Nephron (organoid): ENCODE measurements around the gene TIAM1.
A peak's percentile ranks its signal among the peaks of the same experiment; 100 is the strongest.

Experiments used
- H3K27ac Mint-ChIP-seq, 3 experiments: 2 replicates each; pipeline ENCODE4 v1.8.0; 2020; ENCODE audit warnings: mixed read lengths in 3 of 3, mild to moderate bottlenecking in 2 of 3, moderate library complexity in 1 of 3
- H3K27me3 Mint-ChIP-seq: 2 replicates; pipeline ENCODE4 v1.8.0; 2021; ENCODE audit warnings: low read depth, mild to moderate bottlenecking, moderate library complexity, mixed read lengths
- H3K36me3 Mint-ChIP-seq: 2 replicates; pipeline ENCODE4 v1.8.0; 2020; ENCODE audit warnings: low read depth, mixed read lengths
- H3K4me1 Mint-ChIP-seq: 2 replicates; pipeline ENCODE4 v1.8.0; 2020; ENCODE audit warnings: mixed read lengths
- H3K4me3 Mint-ChIP-seq, 3 experiments: 2 replicates each; pipeline ENCODE4 v1.8.0; 2020; ENCODE audit warnings: mild to moderate bottlenecking in 3 of 3, mixed read lengths in 3 of 3, moderate library complexity in 2 of 3
- H3K9me3 Mint-ChIP-seq: 2 replicates; pipeline ENCODE4 v1.8.0; 2020; ENCODE audit warnings: mixed read lengths
- TF ChIP-seq, protein P1 (sequence below), 3 experiments: fragments of 200-600 bp; sonication (generic); IDR thresholded peaks; one replicate each; pipeline ENCODE4 v1.5.0; 2021; ENCODE audit warnings: antibody characterized with exemption in 3 of 3; ENCODE audit not compliant: unreplicated experiment in 3 of 3

TIAM1 gene

DNA sequence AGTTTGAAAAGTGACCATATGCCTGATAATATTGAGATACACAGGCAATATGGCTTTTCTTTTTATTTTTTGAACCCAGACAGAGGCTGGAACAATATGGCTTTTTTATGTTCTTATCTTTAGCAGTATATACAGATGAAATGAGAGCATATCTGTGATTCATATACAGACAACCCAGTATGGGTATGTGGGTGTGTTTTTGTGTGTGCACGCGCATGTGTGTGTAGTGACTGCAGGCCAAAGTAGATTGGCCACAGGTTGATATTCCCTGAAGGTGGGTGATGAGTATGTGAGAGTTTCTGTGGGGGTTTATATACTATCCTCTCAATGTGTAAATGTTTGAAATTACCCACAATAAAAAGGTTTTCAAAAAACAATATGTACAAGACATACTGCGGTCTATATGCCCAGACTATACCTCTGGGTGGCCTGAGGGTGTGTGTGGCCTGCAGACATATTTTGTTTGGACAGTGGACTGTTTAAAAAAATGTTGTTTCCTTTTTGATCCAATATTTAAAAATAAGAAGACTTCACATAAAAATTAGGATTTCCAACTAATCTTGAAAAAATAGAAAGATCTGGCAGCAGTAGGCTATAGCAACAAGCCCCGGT lies 26.3 kb upstream of the TIAM1 start:
- Mint-ChIP-seq H3K4me3 (peak overlapping the region in 1 of 3 experiments; percentile 53), H3K36me3 (no peaks in the 10 kb centered on the region), H3K27me3 (peaks cover 5% of the 10 kb centered on the region), H3K9me3 (no peaks in the 10 kb centered on the region), H3K27ac (peak overlapping the region; percentile 67 to 98 (median 95)), H3K4me1 (peaks cover 41% of the 10 kb centered on the region)
- TF ChIP-seq, protein P1, sequence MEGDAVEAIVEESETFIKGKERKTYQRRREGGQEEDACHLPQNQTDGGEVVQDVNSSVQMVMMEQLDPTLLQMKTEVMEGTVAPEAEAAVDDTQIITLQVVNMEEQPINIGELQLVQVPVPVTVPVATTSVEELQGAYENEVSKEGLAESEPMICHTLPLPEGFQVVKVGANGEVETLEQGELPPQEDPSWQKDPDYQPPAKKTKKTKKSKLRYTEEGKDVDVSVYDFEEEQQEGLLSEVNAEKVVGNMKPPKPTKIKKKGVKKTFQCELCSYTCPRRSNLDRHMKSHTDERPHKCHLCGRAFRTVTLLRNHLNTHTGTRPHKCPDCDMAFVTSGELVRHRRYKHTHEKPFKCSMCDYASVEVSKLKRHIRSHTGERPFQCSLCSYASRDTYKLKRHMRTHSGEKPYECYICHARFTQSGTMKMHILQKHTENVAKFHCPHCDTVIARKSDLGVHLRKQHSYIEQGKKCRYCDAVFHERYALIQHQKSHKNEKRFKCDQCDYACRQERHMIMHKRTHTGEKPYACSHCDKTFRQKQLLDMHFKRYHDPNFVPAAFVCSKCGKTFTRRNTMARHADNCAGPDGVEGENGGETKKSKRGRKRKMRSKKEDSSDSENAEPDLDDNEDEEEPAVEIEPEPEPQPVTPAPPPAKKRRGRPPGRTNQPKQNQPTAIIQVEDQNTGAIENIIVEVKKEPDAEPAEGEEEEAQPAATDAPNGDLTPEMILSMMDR (IDR thresholded peaks at IDR 0.05; ENCODE audit: unreplicated experiment in 3 of 3), result no peak

DNA sequence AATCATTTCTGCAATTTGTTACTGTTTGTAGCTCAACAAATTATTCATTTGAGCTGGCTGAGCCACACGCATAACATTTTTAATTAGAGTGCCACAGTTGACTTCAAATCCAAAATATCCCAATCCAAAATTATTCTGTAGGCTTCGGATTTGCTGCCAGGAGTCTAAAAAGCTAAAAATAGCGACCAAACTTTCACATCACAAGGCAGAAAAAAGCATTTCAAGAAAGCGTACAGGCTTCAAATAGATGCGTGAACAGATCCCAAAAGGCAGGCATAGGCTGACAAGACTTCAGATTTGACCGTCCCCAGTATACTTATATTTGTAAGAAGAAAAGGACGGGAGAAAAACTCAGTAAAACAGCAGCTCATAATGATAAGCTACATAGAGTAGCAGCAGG lies 24.3 kb upstream of the TIAM1 start:
- peaks cover 3% of the 10 kb centered on the region for H3K36me3 Mint-ChIP-seq
- H3K4me3 Mint-ChIP-seq, result no peak overlapping the region
- TF ChIP-seq, protein P1 (IDR thresholded peaks at IDR 0.05; ENCODE audit: unreplicated experiment in 3 of 3), result no peak
- H3K4me1 Mint-ChIP-seq, result peaks cover 44% of the 10 kb centered on the region
- H3K27me3 Mint-ChIP-seq, result peaks cover 2% of the 10 kb centered on the region
- no peaks in the 10 kb centered on the region for H3K9me3 Mint-ChIP-seq
- H3K27ac Mint-ChIP-seq, result peak overlapping the region in 1 of 3 experiments; percentile 98

DNA sequence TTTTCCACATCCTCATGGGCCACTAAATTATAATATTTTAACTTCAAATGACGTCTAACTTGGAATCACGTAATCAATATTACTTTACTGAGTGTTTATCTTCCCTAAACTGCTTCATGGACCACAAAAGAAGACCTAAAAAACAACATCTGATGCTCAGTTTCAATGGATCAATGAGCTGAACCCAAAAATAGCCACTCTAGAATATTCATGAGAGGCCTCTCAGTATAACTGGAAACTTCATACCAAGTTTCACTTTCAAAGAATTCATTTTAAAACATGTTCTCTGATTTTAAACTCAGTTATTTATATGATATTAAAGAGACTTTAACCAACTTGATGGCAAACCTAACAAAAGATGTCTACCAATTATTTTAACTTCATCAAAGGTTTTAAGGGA lies 23.7 kb upstream of the TIAM1 start:
- Mint-ChIP-seq H3K4me1 (peaks cover 46% of the 10 kb centered on the region), H3K27ac (peak overlapping the region in 1 of 3 experiments; percentile 98), H3K4me3 (no peak overlapping the region), H3K9me3 (no peaks in the 10 kb centered on the region), H3K36me3 (peaks cover 3% of the 10 kb centered on the region), H3K27me3 (no peaks in the 10 kb centered on the region)
- TF ChIP-seq, protein P1 (IDR thresholded peaks at IDR 0.05; ENCODE audit: unreplicated experiment in 3 of 3), result no peak

DNA sequence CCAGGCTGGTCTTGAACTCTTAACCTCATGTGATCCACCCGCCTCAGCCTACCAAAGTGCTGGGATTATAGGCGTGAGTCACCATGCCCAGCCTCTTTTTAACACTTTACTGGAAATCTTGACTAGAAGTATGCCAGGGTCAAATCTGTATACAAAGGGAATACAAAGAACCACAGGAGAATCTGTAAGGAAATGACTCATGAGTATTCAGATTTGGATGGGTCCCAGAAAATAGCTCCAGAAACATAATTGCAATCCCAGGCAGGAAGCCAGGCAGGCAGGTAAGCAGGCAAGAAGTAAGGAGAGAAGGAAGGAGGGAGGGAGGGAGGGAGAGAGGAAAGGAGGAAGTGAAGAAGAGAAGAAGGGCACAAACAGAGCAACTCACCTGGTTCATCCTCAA lies 22.8 kb upstream of the TIAM1 start:
- peaks cover 3% of the 10 kb centered on the region for H3K36me3 Mint-ChIP-seq
- peaks cover 47% of the 10 kb centered on the region for H3K4me1 Mint-ChIP-seq
- H3K27ac Mint-ChIP-seq, result peak overlapping the region in 1 of 3 experiments; percentile 23
- no peaks in the 10 kb centered on the region for H3K27me3 Mint-ChIP-seq
- H3K9me3 Mint-ChIP-seq, result no peaks in the 10 kb centered on the region
- TF ChIP-seq, protein P1 (IDR thresholded peaks at IDR 0.05; ENCODE audit: unreplicated experiment in 3 of 3), result no peak
- no peak overlapping the region for H3K4me3 Mint-ChIP-seq

DNA sequence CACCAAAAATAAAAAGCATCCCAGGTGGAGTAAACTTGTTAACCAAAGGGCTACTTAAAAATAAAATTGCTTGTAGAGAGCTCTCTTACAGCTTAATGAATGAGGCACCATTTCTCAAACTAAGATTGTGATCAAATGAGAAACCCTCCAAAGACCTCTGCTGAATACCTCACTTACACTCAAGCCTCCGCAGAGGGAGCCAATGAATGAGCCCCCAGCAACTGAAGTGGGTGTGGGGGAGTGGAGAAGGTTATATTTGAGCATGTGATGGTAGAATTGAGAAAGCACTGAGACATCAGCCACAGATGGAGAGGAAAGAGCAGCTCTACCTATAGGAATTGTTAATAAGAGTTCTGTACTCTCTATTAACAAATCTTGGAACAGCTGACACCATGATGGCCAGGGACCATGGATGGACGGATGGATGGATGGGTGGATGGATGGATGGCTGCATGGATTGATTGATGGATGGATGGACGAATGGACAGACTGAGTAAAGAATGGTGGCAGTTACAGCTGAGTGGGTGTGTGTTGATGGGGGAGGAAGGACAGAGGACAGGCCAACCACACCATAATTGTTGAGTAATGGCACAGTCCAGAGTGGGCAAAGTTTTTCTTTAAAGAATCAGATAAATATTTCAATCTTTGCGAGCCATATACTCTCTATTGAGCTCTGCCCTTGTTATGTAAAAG lies 20.3 kb upstream of the TIAM1 start:
- Mint-ChIP-seq H3K27me3 (no peaks in the 10 kb centered on the region), H3K36me3 (peaks cover 3% of the 10 kb centered on the region), H3K27ac (peak overlapping the region in 2 of 3 experiments; percentile 32 to 33), H3K9me3 (peaks cover under 1% of the 10 kb centered on the region), H3K4me1 (peaks cover 29% of the 10 kb centered on the region), H3K4me3 (no peak overlapping the region)
- TF ChIP-seq, protein P1 (IDR thresholded peaks at IDR 0.05; ENCODE audit: unreplicated experiment in 3 of 3), result no peak
